Panc1 (cell line): ENCODE results near the gene NRCAM. TPM values are rescaled to one million over a fixed set of nuclear protein-coding genes. Genes with fewer than 3 reads are reported as not detected.
"Not testable (repeated sequence)": the region's sequence is repeated elsewhere in the genome, so short reads cannot be mapped to it uniquely, and the experiment has no call there.

ENCODE experiments used
- ATAC-seq: fragments of 200-7000 bp; cut with Tn5 transposase; 2 replicates; pipeline ENCODE4 v1.9.1; 2020; ENCODE audit warnings: mild to moderate bottlenecking, moderate library complexity
- BruUV-seq: library from RNA; stranded (reverse); fragments of 400-500 nt; replicated peaks from 2 replicates; lab custom pipeline; 2021; lab: Mats Ljungman, UMichigan
- CTCF ChIA-PET: fragments of 300-600 bp; sonication (Branson Sonifier 250); formaldehyde crosslinking; loops from one replicate; lab custom pipeline; 2022; ENCODE audit warnings: antibody characterized with exemption; lab: Charles Lee
- POLR2A ChIA-PET: fragments of 300-600 bp; sonication (Branson Sonifier 250); formaldehyde crosslinking; loops from one replicate; lab custom pipeline; 2022; ENCODE audit warnings: antibody characterized with exemption; lab: Charles Lee
- DNase-seq: peaks from one replicate; pipeline ENCODE4 v3.0.0-alpha.2; 2010; ENCODE audit warnings: low read depth, low spot score
- H3K27ac ChIP-seq: 2 replicates; pipeline ENCODE4 v1.5.1; 2011; ENCODE audit warnings: mild to moderate bottlenecking, low read length, inconsistent platforms
- H3K27me3 ChIP-seq: fragments of 200-500 bp; sonication (Bioruptor generic); 2 replicates; pipeline ENCODE4 v1.6.0; 2014; ENCODE audit warnings: low read length, inconsistent platforms; ENCODE audit not compliant: control insufficient read depth, insufficient read depth
- H3K36me3 ChIP-seq: fragments of 200-500 bp; sonication (Bioruptor generic); 2 replicates; pipeline ENCODE4 v1.5.1; 2014; ENCODE audit warnings: inconsistent platforms, mild to moderate bottlenecking, low read length, moderate library complexity; ENCODE audit not compliant: control insufficient read depth, insufficient read depth
- H3K4me1 ChIP-seq: 2 replicates; pipeline ENCODE4 v1.5.1; 2011; ENCODE audit warnings: inconsistent platforms, mild to moderate bottlenecking, low read length, moderate library complexity; ENCODE audit not compliant: control insufficient read depth, insufficient read depth
- H3K4me3 ChIP-seq, 2 experiments: 2 replicates each; pipeline ENCODE4 v1.5.1; 2011 to 2012; ENCODE audit warnings: low read depth in 2 of 2, low read length in 2 of 2, mild to moderate bottlenecking in 2 of 2, inconsistent platforms in 1 of 2, moderate library complexity in 1 of 2
- H3K9me3 ChIP-seq: fragments of 200-500 bp; sonication (Bioruptor generic); 2 replicates; pipeline ENCODE4 v1.5.1; 2014; ENCODE audit warnings: low read depth, mild to moderate bottlenecking, inconsistent platforms, low read length, moderate library complexity; ENCODE audit not compliant: control insufficient read depth, insufficient read depth
- CTCF ChIP-seq: fragments of 450-650 bp; IDR thresholded peaks from 2 replicates; pipeline ENCODE4 v1.5.1; 2017; ENCODE audit warnings: mild to moderate bottlenecking
- POLR2AphosphoS5 ChIP-seq: IDR thresholded peaks from 2 replicates; pipeline ENCODE4 v1.6.1; 2012; ENCODE audit warnings: mild to moderate bottlenecking, low read depth, low read length, moderate library complexity
- REST ChIP-seq, 2 experiments: IDR thresholded peaks; 2 replicates each; pipeline ENCODE4 v1.6.1; 2011 to 2012; ENCODE audit warnings: low read depth in 2 of 2, control low read depth in 1 of 2, low read length in 1 of 2, mild to moderate bottlenecking in 1 of 2, moderate library complexity in 1 of 2; ENCODE audit not compliant: insufficient read depth in 1 of 2
- SIN3A ChIP-seq: IDR thresholded peaks from 2 replicates; pipeline ENCODE4 v1.6.1; 2012; ENCODE audit warnings: low read depth, mild to moderate bottlenecking, low read length, moderate library complexity, borderline replicate concordance; ENCODE audit not compliant: insufficient read depth
- TCF7L2 ChIP-seq: IDR thresholded peaks from 2 replicates; pipeline ENCODE4 v1.6.1; 2011; ENCODE audit warnings: mild to moderate bottlenecking, low read depth, low read length, inconsistent platforms
- in situ Hi-C: cut with HindIII; loops from 2 replicates; pipeline ENCODE4 v1.10.0; 2016; ENCODE audit warnings: low sequenced_read_pairs, low pct_unique_long_range_greater_than_20kb
- intact Hi-C: fragments of 100-400 bp; cut with micrococcal nuclease; formaldehyde crosslinking; loops from one replicate; pipeline ENCODE4 v1.10.0; 2022; ENCODE audit not compliant: unreplicated experiment
- total RNA-seq: library from RNA; stranded (reverse); gene quantifications from one replicate; pipeline ENCODE4 v1.2.1, GENCODE V29; 2021; ENCODE audit not compliant: unreplicated experiment

Gene NRCAM
- total RNA-seq, 1 experiment from 2014 or later: 0.21 TPM

GRCh38 chr7:108340406-108340805 lies 115.8 kb downstream of the NRCAM start:
- H3K36me3 ChIP-seq, H3K9me3 ChIP-seq, CTCF ChIA-PET, POLR2A ChIA-PET, H3K4me3 ChIP-seq, H3K4me1 ChIP-seq, intact Hi-C loops, DNase-seq, in situ Hi-C loops, H3K27ac ChIP-seq, ATAC-seq, H3K27me3 ChIP-seq, BruUV-seq: not testable (repeated sequence)

- ATAC-seq: no peak
- Histone ChIP-seq H3K9me3 (no peaks in the 10 kb centered on the region), H3K27ac (no peak overlapping the region), H3K4me3 (no peak overlapping the region), H3K36me3 (no peaks in the 10 kb centered on the region), H3K4me1 (no peaks in the 10 kb centered on the region), H3K27me3 (no peaks in the 10 kb centered on the region)
- POLR2A ChIA-PET: no interaction called here
- no TSS peak for BruUV-seq
- intact Hi-C loops (no loop called here), in situ Hi-C loops (no loop called here)
- CTCF ChIA-PET: no interaction called here
- TF ChIP-seq REST (IDR thresholded peaks at IDR 0.05; ENCODE audit: insufficient read depth in 1 of 2, low read depth in 2 of 2, low read length in 1 of 2): no peak
- no peak for TF ChIP-seq POLR2AphosphoS5
- no peak for TF ChIP-seq TCF7L2
- TF ChIP-seq SIN3A: no peak
- TF ChIP-seq CTCF: no peak
- DNase-seq: no peak
Measured at GRCh38 chr7:108335269-108335918, 120.8 kb downstream of the NRCAM start.

GRCh38 chr7:108332937-108333336 lies 123.3 kb downstream of the NRCAM start:
- Histone ChIP-seq H3K9me3 (no peaks in the 10 kb centered on the region), H3K4me3 (no peak overlapping the region), H3K36me3 (no peaks in the 10 kb centered on the region), H3K27me3 (no peaks in the 10 kb centered on the region), H3K4me1 (no peaks in the 10 kb centered on the region), H3K27ac (no peak overlapping the region)
- no peak for TF ChIP-seq TCF7L2
- no peak for TF ChIP-seq POLR2AphosphoS5
- no peak for TF ChIP-seq CTCF
- no peak for TF ChIP-seq REST (IDR thresholded peaks at IDR 0.05; ENCODE audit: insufficient read depth in 1 of 2, low read depth in 2 of 2, low read length in 1 of 2)
- TF ChIP-seq SIN3A: no peak
- CTCF ChIA-PET: no interaction called here
- BruUV-seq: no TSS peak
- ATAC-seq (no peak), DNase-seq (no peak)
- POLR2A ChIA-PET: no interaction called here
- intact Hi-C loops: no loop called here
- in situ Hi-C loops: no loop called here
